ENCODE results near the gene OXT. TPM values are rescaled to one million over a fixed set of nuclear protein-coding genes. Genes with fewer than 3 reads are reported as not detected.
A peak's percentile ranks its signal among the peaks of the same experiment; 100 is the strongest.

OXT gene
- total and polyA plus RNA-seq, 2 of the 13 experiments (the other 11 are each of a cell fraction or from before 2014, with no cell fraction given) = not detected

DNA sequence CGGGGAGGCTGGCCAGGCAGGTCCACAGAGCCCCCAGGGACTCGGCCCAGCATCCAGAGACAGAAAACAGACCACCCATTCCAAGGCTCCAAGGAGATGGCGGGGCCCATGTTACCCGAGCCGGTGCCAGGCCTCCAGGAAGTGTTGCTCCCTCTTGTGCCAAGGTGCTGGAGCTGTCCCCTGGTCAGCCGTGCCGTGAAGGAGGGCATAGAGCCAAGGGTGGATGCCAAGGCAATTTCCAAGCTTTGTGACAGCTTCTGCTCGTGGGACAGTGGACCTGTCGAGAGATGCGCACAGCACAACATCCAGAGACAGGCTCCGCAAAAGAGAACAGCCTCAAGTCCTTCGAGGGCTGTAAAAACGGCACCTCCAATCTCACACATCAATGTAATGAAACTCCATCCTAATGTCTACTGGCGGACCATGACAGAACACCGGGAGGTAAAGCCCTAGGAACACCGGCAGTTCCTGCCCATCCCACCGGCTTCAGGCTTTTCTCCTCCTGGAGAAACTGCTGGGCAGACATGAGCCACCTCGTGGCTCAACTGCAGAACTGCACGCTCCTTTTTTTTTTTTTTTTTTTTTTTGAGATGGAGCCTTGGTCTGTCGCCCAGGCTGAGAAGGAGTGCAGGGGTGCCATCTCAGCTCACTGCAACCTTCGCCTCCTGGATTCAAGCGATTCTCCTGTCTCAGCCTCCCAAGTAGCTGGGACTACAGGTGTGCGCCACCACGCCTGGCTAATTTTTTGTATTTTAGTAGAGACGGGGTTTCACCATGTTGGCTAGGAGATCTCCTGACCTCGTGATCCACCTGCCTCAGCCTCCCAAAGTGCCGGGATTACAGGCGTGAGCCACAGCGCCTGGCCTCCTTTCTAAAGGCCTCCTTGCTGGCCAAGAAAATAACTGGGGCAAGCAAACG lies 44.0 kb downstream of the OXT start (continued):
- TF ChIP-seq, protein P1, sequence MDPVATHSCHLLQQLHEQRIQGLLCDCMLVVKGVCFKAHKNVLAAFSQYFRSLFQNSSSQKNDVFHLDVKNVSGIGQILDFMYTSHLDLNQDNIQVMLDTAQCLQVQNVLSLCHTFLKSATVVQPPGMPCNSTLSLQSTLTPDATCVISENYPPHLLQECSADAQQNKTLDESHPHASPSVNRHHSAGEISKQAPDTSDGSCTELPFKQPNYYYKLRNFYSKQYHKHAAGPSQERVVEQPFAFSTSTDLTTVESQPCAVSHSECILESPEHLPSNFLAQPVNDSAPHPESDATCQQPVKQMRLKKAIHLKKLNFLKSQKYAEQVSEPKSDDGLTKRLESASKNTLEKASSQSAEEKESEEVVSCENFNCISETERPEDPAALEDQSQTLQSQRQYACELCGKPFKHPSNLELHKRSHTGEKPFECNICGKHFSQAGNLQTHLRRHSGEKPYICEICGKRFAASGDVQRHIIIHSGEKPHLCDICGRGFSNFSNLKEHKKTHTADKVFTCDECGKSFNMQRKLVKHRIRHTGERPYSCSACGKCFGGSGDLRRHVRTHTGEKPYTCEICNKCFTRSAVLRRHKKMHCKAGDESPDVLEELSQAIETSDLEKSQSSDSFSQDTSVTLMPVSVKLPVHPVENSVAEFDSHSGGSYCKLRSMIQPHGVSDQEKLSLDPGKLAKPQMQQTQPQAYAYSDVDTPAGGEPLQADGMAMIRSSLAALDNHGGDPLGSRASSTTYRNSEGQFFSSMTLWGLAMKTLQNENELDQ (CRISPR knock-in tag; IDR thresholded peaks at IDR 0.05; ENCODE audit: borderline replicate concordance) = no peak
- no peak for TF ChIP-seq ZMYM2 (CRISPR knock-in tag; IDR thresholded peaks at IDR 0.05)
- no peak for TF ChIP-seq ZNF816 (CRISPR knock-in tag; IDR thresholded peaks at IDR 0.05; ENCODE audit: borderline replicate concordance)
- no peak for TF ChIP-seq NR0B2 (CRISPR knock-in tag; IDR thresholded peaks at IDR 0.05)
- peak; percentile 27; the same call in 1 of the 2 replicates for TF ChIP-seq KDM5B (CRISPR knock-in tag; IDR thresholded peaks at IDR 0.05; ENCODE audit: borderline replicate concordance)
- TF ChIP-seq ZNF792 (CRISPR knock-in tag; IDR thresholded peaks at IDR 0.05) = no peak
- TF ChIP-seq, protein P2, sequence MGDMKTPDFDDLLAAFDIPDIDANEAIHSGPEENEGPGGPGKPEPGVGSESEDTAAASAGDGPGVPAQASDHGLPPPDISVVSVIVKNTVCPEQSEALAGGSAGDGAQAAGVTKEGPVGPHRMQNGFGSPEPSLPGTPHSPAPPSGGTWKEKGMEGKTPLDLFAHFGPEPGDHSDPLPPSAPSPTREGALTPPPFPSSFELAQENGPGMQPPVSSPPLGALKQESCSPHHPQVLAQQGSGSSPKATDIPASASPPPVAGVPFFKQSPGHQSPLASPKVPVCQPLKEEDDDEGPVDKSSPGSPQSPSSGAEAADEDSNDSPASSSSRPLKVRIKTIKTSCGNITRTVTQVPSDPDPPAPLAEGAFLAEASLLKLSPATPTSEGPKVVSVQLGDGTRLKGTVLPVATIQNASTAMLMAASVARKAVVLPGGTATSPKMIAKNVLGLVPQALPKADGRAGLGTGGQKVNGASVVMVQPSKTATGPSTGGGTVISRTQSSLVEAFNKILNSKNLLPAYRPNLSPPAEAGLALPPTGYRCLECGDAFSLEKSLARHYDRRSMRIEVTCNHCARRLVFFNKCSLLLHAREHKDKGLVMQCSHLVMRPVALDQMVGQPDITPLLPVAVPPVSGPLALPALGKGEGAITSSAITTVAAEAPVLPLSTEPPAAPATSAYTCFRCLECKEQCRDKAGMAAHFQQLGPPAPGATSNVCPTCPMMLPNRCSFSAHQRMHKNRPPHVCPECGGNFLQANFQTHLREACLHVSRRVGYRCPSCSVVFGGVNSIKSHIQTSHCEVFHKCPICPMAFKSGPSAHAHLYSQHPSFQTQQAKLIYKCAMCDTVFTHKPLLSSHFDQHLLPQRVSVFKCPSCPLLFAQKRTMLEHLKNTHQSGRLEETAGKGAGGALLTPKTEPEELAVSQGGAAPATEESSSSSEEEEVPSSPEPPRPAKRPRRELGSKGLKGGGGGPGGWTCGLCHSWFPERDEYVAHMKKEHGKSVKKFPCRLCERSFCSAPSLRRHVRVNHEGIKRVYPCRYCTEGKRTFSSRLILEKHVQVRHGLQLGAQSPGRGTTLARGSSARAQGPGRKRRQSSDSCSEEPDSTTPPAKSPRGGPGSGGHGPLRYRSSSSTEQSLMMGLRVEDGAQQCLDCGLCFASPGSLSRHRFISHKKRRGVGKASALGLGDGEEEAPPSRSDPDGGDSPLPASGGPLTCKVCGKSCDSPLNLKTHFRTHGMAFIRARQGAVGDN (CRISPR knock-in tag; IDR thresholded peaks at IDR 0.05) = peak; percentile 53
- no peak for TF ChIP-seq ZFP62 (CRISPR knock-in tag; IDR thresholded peaks at IDR 0.05)
- TF ChIP-seq, protein P3, sequence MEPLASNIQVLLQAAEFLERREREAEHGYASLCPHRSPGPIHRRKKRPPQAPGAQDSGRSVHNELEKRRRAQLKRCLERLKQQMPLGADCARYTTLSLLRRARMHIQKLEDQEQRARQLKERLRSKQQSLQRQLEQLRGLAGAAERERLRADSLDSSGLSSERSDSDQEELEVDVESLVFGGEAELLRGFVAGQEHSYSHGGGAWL (CRISPR knock-in tag; IDR thresholded peaks at IDR 0.05) = no peak
- no peak for TF ChIP-seq ZNF616 (CRISPR knock-in tag; IDR thresholded peaks at IDR 0.05; ENCODE audit: low read depth)
- no peak for TF ChIP-seq ZNF180 (CRISPR knock-in tag; IDR thresholded peaks at IDR 0.05; ENCODE audit: borderline replicate concordance, low read depth)
- no peak for TF ChIP-seq SOX5 (CRISPR knock-in tag; IDR thresholded peaks at IDR 0.05; ENCODE audit: borderline replicate concordance)
- no peak for TF ChIP-seq TRIM24 (CRISPR knock-in tag; IDR thresholded peaks at IDR 0.05)
- TF ChIP-seq ZNF580 (CRISPR knock-in tag; IDR thresholded peaks at IDR 0.05; ENCODE audit: borderline replicate concordance, low read depth) = 0 out of 2 replicates have a peak, but pooled peaks have one; percentile 24
- no peak for TF ChIP-seq KLF11 (CRISPR knock-in tag; IDR thresholded peaks at IDR 0.05)
- TF ChIP-seq ZSCAN25 (CRISPR knock-in tag; IDR thresholded peaks at IDR 0.05) = no peak
- no peak for TF ChIP-seq CREM (IDR thresholded peaks at IDR 0.05)
- no peak for TF ChIP-seq CREM (CRISPR knock-in tag; IDR thresholded peaks at IDR 0.05)
- TF ChIP-seq ZNF224 (CRISPR knock-in tag; IDR thresholded peaks at IDR 0.05) = no peak
- no peak for TF ChIP-seq ZNF737 (CRISPR knock-in tag; IDR thresholded peaks at IDR 0.05; ENCODE audit: borderline replicate concordance)
- TF ChIP-seq ZNF777 (CRISPR knock-in tag; IDR thresholded peaks at IDR 0.05) = no peak
- no peak for TF ChIP-seq KLF9 (CRISPR knock-in tag; IDR thresholded peaks at IDR 0.05; ENCODE audit: low read depth)
